Measurements from ENCODE around the gene PRXL2B.

The PRXL2B gene

DNA sequence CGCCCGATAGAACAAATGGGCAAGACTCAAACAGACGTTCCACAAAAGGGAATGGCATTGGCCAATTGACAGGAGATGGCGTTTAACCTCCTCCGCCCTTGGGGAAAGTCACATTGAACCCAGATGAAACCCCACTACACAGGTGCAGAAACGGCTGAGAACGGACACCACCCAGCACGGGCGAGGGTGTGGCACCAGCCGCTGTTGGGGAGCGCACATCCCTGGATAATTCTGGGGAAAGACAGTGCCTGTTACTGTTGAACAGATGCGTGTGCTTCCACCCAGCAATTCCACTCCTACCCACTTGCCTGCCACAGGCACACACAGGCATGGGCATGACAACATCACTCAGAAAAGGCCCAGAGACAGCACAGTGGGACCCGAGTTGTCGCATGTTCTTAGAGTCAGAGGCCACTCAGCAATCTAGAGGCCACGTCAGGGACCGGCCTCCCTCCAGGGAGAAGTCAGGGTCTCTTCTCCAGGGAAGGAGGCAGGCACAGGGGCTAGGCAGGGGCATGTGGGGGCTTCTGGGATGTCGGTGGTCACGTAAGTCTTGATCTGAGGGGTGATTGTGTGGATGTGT is 15.2 kb downstream of the PRXL2B start:
- DNase-seq = no peak

DNA sequence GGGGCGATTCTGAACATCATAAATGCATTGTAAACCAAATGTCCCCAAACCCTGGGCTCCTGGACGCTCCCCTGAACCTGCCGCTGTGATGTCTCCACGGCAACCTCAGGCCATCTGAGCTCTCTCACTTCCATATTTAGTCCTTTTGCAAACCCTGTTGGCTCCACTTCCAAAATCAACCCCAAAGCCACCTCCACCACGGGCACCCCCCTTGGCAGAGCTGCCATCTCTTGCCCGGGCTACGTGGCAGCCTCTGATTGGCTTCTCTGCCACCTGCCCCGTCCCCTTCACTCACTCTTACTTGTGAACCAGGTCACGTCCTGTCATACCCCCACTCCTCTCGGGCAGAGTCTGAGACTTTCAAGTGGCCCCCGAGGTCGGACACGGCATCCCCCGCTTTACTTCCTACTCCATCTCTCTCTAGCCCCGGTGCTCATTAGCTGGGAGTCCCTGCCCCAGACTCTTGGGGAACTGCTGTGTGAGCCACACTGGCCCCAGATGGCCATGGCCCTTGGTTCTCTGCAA is 15.8 kb downstream of the PRXL2B start:
- no peak for DNase-seq

DNA sequence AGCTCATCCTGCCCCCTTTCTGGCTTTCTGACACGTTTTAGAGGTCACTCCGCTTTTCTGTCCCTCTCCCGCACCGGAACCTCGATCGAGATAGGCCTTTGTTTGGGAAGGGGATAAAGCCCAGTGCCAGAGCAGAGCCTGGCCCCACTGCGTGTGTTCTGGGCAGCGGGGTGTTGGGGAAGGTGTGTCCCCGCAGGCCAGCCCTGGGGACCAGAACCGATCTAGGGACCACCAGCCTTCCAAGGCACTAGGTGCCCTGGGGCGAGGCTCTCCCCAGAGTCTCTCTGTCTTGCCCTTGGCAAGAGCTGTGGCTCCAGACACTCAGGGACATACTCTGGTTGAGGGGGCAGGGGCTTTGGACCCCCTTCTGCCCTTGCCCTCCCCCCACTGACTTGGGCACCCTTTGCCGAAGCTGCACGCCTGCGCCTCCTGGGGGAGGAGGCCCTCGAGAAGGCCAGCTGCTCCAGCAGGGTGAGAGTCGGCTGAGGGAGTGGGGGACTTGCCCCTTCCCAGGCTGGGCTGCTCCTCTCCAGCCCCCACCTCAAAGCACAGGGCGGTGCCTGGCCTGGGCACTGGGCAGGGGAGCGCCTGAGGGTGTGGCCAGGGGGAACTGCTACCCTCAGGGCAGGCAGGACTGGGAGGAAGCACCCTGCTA is 16.4 kb downstream of the PRXL2B start:
- no peak for DNase-seq

DNA sequence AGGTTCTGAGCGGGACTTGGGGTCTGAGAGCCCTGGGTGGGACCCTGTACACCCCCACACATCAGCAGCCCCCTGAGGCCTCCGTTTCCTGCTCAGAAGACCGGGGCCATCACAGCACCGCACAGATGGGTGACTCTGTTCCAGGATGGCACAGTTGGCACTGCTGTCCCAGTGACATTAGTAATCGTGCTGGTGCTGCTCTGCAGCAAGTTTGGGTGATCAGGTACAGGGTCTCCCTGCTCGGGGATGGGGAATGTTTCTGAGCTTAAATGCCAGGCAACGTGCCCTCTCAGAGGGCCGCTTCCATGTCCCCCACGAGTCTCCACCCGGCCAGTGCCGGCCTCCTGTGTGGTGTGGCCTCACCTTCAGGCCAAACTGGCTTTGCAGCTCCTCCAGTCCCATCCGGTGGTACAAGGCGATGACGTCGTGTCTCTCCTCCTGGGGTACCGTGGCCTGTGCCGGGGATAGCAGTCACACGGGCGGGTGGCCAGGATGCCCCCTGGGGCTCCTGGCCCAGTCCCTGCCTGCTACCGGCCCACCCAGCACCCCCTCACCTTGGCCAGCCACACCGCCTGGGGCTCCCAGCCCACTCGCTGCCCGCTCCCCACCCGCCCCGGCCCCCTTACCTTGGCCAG is 17.1 kb downstream of the PRXL2B start:
- DNase-seq = no peak

DNA sequence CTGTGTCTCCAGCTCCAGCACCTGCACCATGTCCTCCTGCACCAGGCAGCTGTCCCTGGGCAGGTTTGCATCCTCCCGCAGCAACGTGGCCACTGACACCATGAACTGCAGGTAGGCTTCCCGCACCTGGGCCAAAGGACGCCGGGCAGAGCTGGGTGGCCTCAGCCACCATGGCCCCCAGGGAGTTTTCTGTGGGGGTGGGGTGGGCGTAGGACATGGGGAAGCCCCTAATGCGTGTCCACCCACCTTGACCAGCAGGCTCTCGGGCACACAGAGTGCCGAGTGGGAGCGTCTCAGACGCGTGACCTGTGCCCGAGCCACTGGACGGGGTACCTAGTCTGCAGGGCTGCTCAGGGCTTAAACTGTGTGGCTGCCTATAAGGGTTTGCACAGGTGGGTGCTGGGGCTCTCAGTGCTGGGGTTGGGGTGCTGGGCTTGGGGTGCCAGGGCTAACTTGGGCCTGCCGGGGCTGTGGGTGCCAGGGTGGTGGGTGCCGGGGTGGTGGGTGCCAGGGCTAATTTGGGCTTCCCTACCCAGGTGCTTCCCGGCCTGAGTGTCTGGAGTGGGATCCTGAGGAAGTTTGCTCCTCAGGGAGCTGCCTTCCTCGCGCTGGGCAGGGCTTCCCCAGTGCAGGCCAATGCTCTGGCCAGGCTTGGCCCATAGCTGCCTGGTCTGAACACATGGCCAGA is 17.7 kb downstream of the PRXL2B start:
- DNase-seq = no peak

DNA sequence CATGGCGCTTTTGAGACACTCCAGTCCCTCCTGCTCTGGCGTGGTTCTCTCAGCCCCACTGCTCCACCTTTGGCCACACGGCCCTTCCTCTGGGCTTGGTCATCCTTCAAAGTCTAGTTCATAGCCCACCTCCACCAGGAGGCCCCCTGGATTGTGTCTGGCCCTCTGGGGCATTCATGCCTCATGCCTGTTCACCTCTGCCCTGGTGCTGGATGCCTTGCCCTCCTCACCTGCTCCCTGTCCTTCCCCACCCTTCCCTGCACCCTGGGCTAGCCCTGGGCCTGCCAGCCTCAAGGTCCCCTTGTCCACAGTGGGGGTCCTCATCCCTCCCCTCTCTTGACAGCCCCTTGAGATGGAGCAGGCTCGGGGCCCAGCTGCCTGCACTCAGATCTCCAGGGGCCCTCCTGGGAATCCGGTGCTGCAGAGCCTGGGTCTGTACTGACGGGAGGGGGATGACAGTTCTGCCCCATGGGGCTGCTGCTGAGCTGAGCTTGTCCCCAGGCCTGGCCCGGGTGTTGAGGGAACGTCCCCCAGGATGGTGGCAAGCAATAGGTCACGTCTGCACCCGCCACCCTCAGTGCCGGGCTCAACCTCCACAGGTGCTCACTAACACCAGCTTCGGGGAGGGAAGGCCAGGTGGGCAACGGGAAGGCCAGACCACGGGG is 18.4 kb downstream of the PRXL2B start:
- DNase-seq = no peak

DNA sequence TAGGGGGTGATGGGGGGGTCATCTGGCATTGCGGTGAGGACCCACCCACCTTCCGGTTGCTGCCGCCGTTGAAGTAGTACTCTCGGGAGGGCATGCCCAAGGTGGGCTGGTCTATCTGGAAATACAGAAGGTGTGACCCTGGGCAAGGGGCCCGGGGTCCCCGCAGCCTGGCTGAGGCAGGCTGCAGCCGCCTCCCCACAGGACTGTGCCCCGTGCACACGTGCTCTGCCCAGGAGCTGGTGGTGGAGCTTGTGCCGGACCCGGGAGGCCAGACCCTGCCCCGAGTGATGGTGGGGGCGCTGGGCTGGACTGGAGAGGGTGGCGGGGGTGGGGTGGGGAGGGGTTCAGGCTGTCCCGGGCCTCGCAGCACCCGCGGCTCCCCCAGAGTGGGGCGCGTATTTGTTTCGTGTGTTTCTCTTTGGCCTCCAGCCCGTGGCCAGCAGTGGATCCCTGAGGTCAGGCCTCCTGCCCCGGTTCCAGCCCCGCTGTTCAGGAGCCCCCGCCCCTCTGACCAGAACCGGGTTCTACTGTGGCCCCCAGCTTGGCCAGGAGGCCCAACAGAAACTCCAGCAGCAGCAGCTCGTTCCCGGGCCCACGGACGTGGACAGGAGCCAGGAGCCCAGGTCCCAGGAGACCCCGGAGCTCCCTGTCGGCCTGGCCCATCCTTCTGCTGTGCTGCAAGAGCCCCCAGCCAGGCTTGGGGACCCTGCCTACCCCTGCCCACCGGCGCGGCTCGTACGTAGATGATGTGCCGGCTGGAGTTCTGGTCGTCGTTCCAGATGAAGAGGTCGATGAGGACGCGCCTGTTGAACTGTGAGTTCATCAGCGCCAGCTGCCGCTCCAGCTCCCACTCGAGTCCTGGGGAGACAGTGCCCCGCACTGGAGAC is 19.2 kb downstream of the PRXL2B start:
- DNase-seq = no peak

DNA sequence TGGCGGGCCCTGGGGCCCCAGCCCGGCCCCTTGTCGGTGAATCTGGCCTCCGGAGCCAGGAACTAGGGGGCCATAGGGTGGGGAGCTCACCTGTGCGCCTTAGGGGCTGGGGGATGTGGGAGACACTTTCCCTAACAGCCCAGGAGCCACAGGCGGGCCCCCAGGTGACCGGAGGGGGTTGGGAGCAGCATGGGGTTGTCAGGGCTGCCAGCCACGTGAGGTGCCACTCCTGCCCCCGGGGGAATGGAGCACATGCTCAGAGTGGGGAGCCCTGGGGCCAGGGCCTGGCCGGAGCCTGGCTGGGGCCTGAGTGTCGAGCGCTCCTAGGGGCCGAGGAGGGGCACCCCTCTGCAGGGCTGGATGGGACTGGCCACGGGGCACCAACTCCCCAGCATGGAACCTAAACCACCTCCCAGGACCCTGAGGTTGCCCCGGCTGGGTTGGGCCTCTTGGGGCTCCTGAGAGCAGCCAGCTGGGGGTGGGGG is 19.9 kb downstream of the PRXL2B start:
- no peak for DNase-seq

DNA sequence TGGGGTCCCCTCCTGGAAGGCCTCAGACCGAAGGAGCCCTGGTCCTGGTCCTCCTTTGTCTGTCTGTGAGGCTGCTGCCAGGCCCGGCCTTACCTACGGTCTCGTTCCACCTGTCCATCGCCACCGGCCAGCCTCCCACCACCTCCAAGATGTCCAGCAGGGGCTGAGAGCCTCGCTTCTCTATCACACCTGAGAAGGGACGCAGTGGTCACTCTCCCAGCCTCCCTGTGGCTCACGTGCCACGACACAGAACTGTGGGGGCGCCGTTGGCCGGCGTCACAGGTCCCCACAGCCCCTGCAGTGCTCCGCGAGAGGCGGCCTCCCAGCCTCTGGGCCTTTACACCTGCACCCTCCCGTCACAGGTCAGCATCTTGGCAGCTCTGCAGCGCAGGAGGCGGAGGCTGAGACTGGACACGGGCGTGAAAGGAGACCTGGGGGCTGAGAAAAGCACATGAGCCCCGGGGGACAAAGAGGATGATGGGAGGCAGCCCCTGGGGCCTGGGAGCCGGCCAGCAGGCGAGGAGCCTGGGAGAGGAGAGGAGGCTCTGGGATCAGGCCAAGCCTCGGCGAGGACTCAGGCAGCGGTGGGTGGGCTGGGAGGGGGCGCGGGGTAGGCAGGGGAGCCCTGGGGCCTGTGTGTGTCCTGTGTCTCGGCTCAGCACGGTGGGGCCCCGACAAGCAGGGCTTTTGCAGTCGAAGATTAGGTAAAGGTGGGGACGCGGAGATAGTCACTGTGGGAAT is 20.5 kb downstream of the PRXL2B start:
- DNase-seq = no peak

DNA sequence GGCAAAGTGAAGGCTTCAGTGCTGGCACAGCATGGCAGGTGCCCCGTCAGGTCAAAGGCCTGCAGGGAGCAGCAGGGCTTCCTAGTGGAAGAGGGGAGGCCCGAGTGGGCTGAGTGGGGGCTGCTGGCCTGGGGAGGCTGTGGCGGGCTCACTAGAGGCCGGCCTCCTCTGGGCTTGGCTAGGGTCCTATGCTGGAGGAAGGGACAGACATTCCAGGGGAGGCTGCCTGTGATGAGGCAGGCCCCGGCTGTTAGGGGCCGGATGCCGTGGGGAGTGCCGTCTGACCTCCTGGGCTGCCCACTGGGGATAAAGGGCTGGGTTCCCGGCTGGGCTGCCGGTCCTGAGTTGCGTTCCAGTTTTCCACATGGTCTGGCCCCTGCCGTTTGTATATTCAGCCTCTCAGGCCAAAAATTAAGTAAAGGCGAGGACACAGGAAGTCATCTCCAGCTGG is 21.1 kb downstream of the PRXL2B start:
- no peak for DNase-seq

DNA sequence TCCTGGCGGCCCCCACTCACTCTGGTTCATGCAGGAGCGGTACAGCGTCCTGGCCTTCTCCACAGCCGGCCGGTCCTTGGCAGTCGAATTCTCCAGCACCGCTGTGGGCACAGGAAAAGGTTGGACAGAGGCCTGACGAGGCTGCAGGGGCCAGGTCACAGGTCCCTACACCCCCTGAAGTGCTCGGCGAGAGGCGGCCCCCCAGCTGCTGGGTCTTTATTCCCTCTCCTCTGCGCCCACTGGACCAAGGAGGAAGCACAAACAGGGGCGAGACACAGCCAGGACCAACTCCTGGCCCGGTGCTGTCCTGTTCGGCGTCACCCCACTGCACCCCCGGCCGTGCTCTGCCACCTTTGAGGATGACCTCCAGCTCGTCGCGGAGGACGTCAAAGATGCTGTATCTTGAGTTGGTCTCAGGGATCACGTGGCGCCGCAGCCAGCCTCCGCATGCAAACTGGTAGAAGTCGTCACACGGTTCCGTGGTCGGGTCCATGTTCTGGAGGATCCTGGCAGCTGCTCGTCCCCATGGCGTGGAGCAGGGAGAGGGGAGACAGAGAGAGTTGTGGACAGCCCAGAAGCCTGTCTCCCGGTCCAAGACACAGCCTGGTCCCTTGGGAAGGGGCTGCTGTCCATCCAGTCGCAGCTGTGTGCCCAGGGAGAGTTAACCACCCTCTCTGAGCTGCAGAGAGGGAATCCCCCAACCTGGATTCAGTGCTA is 22.9 kb downstream of the PRXL2B start:
- no peak for DNase-seq

DNA sequence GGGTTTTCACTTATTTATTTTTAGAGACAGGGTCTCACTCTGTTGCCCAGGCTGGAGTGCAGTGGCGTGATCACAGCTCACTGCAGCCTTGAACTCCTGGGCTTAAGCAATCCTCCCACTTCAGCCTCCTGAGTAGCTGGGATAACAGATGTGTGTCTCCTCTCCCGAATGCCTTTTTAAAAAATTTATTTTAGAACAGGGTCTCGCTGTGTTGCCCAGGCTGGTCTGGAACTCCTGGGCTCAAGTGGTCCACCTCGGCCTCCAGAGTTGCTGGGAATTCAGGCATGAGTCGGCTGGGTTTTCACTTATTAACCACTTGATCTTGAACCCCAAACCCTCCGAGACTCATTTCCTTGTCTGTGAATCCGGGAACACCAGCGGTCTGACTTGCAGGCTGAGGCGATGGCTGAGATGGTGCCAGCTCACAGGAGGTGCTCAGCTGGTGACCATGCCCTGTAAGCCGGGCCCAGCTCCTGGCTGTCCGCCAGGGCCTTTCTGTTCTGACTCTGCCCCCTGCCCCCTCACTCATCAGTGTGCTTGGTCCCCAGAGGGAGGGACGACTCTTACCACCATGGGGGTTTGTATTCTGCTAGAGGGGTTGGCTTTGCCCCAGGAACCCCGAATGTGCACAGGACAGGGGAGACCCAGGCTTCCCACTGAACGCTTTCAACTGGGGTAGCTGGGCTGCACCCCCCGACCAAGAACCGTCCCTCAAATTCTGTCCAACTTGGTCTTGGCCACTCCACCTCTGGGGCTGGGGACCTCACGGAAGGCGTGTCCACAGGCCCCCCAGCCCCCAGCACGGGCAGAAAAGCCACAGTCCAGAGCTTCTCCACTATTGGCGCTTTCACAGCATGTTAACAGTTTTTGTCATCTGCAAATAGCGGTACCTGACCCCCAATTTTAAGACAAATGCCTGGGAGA is 23.7 kb downstream of the PRXL2B start:
- DNase-seq = no peak

DNA sequence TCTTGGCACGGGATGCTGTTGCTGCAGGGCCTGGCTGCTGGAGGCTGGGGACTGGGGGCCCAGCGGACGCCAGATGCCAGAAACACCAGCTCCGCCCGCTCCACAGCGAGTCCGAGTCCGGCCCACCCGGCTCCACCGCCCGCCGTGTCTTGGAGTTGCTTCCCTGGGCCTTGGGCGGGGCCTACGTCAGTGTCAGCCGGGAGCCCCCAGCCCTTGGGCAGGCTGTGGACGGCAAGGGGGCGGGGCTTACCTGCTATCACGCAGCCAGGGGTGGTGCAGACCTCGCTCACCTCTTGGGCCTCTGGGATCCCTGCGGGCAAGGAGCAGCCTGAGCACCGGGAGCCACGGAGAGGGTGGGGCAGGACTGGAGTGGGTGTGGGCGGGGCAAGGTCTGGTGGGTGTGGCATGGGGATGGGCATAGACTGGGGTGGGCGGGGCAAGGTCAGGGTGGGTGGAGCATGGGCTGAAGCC is 24.5 kb downstream of the PRXL2B start:
- no peak for DNase-seq

DNA sequence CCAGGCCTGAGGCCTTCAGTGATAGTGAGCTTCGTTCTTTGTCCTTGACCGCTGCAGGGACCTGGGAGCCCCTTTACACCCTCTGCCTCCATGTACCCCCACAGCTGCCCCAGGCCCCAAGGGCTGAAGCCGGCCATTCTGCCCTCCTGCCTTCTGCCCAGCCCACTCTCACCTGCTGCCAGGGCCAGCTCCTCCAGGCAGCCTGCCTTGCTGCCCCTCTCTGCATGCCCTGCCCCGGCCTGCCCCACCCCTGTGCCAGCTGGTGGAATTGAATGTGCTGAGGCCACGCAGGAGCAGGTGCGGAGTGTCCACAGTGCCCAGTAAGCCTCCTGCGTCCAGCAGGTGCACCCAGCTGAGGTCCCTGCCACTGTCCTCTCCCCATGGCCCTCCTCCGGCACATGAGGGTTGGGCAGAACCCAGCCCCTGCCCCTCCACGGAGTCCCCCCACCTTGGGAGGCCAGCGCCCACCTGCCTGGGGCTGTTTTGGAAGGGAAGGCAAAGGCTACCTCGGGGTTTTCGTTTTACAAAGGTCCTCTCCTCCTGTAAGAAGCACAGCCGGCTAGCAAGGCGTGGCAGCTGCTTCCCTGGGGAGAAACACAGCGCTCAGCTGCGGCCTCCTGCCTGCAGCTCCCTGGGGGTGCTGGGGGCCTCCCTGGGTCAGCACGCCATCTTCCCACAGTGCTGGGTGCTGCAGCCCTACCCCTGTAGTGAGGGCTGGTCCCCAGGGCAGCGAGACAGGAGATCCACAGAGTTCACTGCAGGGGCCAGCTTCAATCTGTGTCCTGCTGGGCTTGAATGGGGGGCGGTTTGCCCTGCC is 25.3 kb downstream of the PRXL2B start:
- no peak for DNase-seq

DNA sequence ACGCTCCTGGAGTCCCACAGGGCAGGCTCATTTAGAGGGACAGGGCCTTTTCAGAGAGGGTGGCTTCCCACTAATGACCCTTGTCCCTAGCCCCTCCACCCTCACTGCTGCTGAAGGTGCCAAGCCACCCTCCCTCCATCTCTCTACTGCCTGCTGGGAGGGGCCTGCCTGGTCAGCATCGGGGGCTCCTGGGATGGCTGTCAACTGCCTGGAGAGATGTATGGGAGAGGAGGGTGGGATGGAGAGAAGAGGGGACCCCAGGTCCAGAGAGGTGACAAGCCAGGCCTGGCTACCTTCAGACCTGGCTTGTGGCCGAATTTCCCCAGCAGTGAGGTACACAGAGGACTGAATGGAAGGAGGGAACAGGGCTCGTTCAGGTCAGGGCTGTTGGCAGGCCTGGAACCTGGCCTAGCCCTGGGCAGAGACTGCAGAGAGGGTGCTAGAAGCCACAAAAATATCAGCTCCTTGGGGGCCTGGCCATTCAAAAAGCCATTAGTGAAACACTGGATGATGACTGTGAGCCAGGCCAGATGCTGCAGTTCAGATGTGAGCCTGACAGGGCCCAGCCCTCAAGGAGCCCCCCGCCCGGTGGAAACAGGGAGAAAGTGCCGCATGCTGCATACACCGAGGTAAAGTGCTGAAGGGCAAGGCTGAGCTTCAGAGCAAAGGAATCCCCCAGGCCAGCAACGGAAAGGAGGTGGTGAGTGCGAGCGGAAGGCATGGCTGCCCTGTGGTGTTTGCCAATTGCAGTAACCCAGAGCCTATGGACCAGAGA is 26.2 kb downstream of the PRXL2B start:
- no peak for DNase-seq

DNA sequence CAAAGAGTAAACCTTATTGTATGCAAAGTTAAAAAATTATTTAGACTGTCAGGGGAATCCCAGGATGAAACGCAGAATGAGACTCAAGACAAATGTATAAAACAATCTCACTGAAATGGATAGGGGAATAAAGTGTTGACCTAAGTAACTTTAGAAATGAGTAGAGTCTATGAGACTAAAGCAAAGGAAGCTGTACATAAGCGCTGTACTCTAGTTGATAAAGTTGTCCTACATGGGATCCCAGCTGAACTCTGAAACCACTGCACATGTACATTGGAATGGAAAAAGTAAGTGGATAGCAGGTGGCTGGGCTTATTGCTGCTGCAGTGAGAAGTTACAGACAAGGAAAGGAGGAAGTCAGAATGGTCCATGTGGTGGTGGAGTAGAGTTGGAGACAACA is 27.6 kb downstream of the PRXL2B start:
- DNase-seq = no peak

DNA sequence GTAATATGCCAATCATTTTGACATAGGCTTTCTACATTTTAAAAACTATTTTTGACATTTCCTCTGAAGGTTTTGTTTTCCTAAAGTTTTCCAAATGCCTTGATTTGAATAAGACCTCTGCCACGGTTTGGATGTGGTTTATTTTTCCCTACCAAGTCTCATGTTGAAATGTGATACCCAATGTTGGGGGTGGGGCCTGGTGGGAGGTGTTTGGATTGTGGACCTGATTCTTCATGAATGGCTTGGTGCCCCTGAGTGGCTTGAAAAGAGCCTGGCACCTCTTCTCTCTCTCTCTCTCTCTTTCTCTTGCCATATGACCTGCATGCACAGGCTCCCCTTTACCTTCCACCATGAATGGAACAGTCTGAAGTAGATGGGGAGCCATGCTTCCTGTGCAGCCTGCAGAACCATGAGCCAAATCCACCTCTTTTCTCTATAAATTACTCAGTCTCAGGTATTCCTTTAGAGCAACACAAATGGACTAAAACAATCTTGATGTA is 31.4 kb downstream of the PRXL2B start:
- DNase-seq = no peak
